Colonic mucosa (tissue), 4 donors: Measurements from ENCODE around the gene EHMT2. TPM values are rescaled to one million over a fixed set of nuclear protein-coding genes. Genes with fewer than 3 reads are reported as not detected.
"Not testable (repeated sequence)": the region's sequence is repeated elsewhere in the genome, so short reads cannot be mapped to it uniquely, and the experiment has no call there.

Experiments used
- DNase-seq: peaks from one replicate; pipeline ENCODE4 v3.0.0-alpha.2; 2020
- H3K27ac ChIP-seq: fragments of 200-600 bp; one replicate; pipeline ENCODE4 v1.8.0; 2021
- H3K27me3 ChIP-seq: fragments of 200-600 bp; one replicate; pipeline ENCODE4 v1.8.0; 2021
- H3K36me3 ChIP-seq: fragments of 200-600 bp; one replicate; pipeline ENCODE4 v1.8.0; 2021
- H3K4me1 ChIP-seq: fragments of 200-600 bp; one replicate; pipeline ENCODE4 v1.8.0; 2021; ENCODE audit warnings: mild to moderate bottlenecking
- H3K4me3 ChIP-seq: fragments of 200-600 bp; one replicate; pipeline ENCODE4 v1.8.0; 2021
- H3K9ac ChIP-seq, 2 donors: one replicate each; pipeline ENCODE4 v1.7.0; 2013; ENCODE audit warnings: control low read depth in 2 of 2, low read depth in 2 of 2, low read length in 2 of 2
- H3K9me3 ChIP-seq: fragments of 200-600 bp; one replicate; pipeline ENCODE4 v1.8.0; 2021
- intact Hi-C: fragments of 100-400 bp; cut with DNase I; formaldehyde crosslinking; loops from one replicate; pipeline ENCODE4 v1.14.1; 2022
- total RNA-seq, 2 donors: library from RNA; stranded (reverse); fragmentation: NEBNext Ultra II Directional in 1 of 2; extraction: Animal tissue kit (Norgen Biotek cat#: 25700) in 1 of 2; gene quantifications; one replicate each; pipeline ENCODE4 v1.2.1, GENCODE V29; 2021
- TF ChIP-seq, protein P1 (sequence below): fragments of 200-600 bp; IDR thresholded peaks from one replicate; pipeline ENCODE4 v1.8.0; 2022; ENCODE audit warnings: antibody characterized with exemption, mild to moderate bottlenecking
- donor health status: healthy.
- donor health status: DM: no; HTN: no; CAD: no.
- donor health status: DM: no; HTN: no; CAD: no.

EHMT2 gene
- total RNA-seq, 2 donors from 2014 or later: 28.4 to 52.1 TPM

DNA sequence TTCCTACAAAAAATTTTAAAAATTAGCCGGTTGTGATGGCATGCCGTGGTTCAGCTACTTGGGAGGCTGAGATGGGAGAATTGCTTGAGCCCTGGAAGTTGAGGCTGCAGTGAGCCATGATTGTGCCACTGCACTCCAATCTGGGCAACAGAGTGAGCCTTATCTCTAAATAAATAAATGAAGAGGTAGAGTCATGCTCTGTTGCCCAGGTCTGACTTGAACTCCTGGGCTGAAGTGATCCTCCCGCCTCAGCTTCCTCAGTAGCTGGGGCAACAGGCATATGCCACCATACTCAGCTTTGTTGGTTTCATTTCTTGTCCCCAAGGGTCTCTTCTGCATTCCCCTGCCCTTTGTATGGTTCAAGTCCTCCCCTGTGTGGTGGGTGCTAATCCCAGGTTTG lies 53.0 kb downstream of the EHMT2 start:
- no peaks in the 10 kb centered on the region for H3K4me1 ChIP-seq
- H3K4me3 ChIP-seq: no peak overlapping the region
- TF ChIP-seq, protein P1, sequence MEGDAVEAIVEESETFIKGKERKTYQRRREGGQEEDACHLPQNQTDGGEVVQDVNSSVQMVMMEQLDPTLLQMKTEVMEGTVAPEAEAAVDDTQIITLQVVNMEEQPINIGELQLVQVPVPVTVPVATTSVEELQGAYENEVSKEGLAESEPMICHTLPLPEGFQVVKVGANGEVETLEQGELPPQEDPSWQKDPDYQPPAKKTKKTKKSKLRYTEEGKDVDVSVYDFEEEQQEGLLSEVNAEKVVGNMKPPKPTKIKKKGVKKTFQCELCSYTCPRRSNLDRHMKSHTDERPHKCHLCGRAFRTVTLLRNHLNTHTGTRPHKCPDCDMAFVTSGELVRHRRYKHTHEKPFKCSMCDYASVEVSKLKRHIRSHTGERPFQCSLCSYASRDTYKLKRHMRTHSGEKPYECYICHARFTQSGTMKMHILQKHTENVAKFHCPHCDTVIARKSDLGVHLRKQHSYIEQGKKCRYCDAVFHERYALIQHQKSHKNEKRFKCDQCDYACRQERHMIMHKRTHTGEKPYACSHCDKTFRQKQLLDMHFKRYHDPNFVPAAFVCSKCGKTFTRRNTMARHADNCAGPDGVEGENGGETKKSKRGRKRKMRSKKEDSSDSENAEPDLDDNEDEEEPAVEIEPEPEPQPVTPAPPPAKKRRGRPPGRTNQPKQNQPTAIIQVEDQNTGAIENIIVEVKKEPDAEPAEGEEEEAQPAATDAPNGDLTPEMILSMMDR: no peak
- H3K9me3 ChIP-seq: no peaks in the 10 kb centered on the region
- DNase-seq: no peak
- no peaks in the 10 kb centered on the region for H3K27me3 ChIP-seq
- intact Hi-C loops: no loop called here
- H3K27ac ChIP-seq: no peak overlapping the region
- no peaks in the 10 kb centered on the region for H3K36me3 ChIP-seq
- H3K9ac ChIP-seq: no peak overlapping the region

DNA sequence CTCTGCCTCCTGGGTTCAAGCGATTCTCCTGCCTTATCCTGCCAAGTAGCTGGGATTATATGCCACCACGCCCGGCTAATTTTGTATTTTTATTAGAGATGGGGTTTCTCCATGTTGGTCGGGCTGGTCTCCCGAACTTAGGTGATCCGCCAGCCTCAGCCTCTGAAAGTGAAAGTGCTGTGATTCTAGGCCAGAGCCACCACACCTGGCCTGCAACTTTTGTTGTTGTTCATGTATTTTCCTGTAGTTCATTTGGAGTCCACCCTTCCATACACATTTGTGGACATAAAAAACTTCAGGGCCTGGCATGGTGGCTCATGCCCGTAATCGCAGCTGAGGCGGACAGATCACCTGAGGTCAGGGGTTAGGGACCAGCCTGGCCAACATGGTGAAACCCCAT lies 55.4 kb downstream of the EHMT2 start:
- Histone ChIP-seq H3K36me3 (peaks cover 10% of the 10 kb centered on the region), H3K27me3 (no peaks in the 10 kb centered on the region), H3K27ac (no peak overlapping the region), H3K4me1 (peaks cover 9% of the 10 kb centered on the region), H3K4me3 (no peak overlapping the region), H3K9me3 (no peaks in the 10 kb centered on the region), H3K9ac (no peak overlapping the region)
- intact Hi-C loops: no loop called here
- DNase-seq: no peak
- TF ChIP-seq, protein P1: no peak

DNA sequence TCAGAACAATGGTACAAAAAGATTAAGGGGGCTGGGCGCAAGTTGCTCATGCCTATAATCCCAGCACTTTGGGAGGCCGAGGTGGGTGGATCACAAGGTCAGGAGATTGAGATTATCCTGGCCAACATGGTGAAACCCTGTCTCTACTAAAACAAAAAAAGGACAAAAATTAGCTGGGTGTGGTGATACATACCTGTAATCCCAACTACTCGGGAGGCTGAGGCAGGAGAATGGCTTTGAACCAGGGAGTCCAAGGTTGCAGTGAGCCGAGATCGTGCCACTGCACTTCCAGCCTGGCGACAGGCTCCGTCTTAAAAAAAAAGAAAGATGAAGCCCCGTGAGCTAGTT lies 57.7 kb downstream of the EHMT2 start:
- DNase-seq, H3K36me3 ChIP-seq, H3K27ac ChIP-seq, H3K9me3 ChIP-seq, H3K9ac ChIP-seq, H3K27me3 ChIP-seq, H3K4me3 ChIP-seq: not testable (repeated sequence)
- intact Hi-C loops: loop anchor here (5.0 kb wide), 1 partner anchor 43 kb away; no protein-coding TSS in a partner anchor
- H3K4me1 ChIP-seq: peaks cover 18% of the 10 kb centered on the region

DNA sequence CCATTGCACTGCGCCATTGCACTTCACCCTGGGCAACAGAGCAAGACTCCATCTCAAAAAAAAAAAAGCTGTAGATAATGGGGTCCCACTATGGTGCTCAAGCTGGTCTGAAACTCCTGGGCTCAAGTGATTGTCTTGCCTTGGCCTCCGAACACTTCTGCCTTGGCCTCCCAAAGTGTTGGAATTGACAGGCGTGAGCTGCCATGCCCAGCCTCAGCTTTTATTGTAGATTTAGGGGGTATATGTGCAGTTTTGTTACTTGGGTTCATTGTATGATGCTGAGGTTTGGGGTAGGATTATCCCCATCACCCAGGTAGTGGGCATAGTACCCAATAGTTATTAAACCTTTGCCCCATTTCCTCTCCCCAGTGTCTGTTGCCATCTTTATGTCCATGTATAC lies 58.5 kb downstream of the EHMT2 start:
- Histone ChIP-seq H3K27me3 (no peaks in the 10 kb centered on the region), H3K4me1 (peaks cover 18% of the 10 kb centered on the region), H3K27ac (no peak overlapping the region), H3K36me3 (peaks cover 10% of the 10 kb centered on the region), H3K9ac (no peak overlapping the region), H3K4me3 (no peak overlapping the region), H3K9me3 (no peaks in the 10 kb centered on the region)
- intact Hi-C loops: loop anchor here (5.0 kb wide), 1 partner anchor 43 kb away; no protein-coding TSS in a partner anchor
- TF ChIP-seq, protein P1: no peak
- no peak for DNase-seq

DNA sequence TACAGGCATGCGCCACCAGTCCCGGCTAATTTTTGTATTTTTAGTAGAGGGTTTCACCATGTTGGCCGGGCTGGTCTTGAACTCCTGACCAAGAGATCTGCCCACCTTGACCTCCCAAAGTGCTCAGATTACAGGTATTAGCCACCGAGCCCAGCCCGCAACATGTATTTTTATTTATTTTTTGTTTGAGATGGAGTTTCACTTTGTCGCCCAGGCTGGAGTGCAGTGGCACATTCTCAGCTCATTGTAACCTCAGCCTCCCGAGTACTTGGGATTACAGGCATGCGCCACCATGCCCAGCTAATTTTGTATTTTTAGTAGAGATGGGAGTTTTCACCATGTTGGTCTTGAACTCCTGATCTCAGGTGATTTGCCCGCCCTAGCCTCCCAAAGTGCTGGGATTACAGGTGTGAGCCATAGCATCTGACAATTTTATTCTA lies 59.4 kb downstream of the EHMT2 start:
- DNase-seq, H3K9me3 ChIP-seq, H3K27me3 ChIP-seq, H3K36me3 ChIP-seq, H3K9ac ChIP-seq, H3K4me3 ChIP-seq, H3K27ac ChIP-seq: not testable (repeated sequence)
- H3K4me1 ChIP-seq: peaks cover 18% of the 10 kb centered on the region
- intact Hi-C loops: loop anchor here (5.0 kb wide), 1 partner anchor 44 kb away; no protein-coding TSS in a partner anchor

DNA sequence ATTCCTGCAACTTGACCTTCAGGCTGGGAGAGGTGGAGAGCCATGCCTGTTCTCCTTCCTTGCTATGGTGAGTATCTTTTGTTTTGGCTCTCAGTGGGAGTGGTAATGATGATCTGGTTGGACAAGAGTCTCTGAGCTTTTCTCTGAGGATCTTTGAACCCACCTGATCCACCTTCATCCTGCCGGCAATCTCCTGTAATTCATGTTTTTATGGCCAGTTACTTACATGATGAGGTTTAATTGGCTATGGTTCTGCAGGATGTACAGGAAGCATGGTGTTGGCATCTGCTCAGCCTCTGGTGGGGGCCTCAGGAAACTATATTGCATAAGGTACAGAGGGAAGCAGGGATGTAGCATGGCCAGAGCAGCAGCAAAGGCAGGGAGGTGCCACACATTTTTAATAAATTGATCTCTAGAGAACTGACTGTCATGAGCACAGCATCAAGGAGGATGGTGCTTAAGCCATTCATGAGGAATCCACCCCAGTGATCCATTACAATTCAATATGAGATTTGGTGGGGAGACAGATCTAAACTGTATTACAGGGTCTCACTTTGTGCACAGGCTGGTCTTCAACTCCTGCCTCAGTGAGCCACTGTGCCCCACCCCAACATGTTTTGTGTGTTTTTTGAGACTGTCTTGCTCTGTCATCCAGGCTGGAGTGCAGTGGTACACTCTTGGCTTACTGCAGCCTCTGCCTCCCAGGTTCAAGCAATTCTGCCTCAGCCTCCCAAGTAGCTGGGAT lies 60.0 kb downstream of the EHMT2 start:
- Histone ChIP-seq H3K36me3 (peaks cover 10% of the 10 kb centered on the region), H3K9ac (peak overlapping the region in 1 of 2 donors; percentile 99), H3K9me3 (no peaks in the 10 kb centered on the region), H3K27me3 (no peaks in the 10 kb centered on the region), H3K4me1 (peaks cover 18% of the 10 kb centered on the region), H3K27ac (peak overlapping the region; percentile 91), H3K4me3 (peak overlapping the region; percentile 85)
- peak; percentile 61 for DNase-seq
- intact Hi-C loops: loop anchor here (5.0 kb wide), 1 partner anchor 45 kb away; no protein-coding TSS in a partner anchor
- TF ChIP-seq, protein P1: no peak
